GM12891 (cell line): ENCODE data around the gene RANGAP1.

Source experiments
- POLR2A ChIP-seq: IDR thresholded peaks from 2 replicates; pipeline ENCODE4 v1.6.1; 2011; ENCODE audit warnings: low read depth, low read length, control low read depth
- SPI1 ChIP-seq: IDR thresholded peaks from 2 replicates; pipeline ENCODE4 v1.6.1; 2011; ENCODE audit warnings: low read depth, low read length, control low read depth
- TAF1 ChIP-seq: IDR thresholded peaks from 2 replicates; pipeline ENCODE4 v1.6.1; 2011; ENCODE audit warnings: low read depth, low read length, control low read depth

DNA sequence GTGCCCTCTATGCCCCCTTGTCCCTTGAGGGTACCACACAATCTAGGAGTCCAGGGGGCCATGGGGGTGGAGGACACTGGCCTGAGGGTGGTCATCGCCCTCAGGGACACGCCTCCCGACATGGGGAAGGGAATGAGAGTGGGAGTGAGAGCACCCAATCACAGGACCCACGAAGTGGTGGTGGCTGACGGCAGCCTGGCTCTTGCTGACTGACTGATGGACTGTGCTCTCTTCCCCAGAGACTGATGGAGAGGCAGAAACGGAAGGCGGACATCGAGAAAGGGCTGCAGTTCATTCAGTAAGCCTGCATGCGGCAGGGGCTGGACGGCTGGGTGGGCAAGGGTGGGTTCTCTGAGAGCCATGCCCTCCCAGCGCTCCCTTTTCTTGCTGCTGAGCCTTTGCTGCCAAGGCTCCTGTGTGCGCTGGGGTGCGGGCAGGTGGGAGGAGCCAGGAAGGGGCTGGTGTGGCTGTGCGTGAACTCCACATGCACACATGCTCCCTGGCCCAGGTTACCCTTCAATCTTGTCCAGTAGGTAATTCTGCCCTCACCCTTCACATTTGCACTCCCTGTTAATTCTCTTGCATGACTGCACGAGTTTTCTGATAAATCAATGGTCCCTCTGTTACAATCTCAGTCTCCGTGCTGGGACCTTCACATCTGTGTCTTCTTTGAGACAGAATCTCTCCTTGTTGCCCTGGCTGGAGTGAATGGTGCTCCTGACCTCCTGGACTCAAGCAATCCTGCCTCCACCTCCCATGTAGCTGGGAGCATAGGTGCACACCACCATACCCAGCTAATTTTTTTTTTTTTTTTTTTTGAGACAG lies 34.6 kb upstream of the RANGAP1 start:
- TF ChIP-seq TAF1 (no peak), POLR2A (no peak), SPI1 (no peak)
